HUES48 (cell line): ENCODE measurements around the gene OAS1.

Experiments used
- H3K27ac ChIP-seq: one replicate; pipeline ENCODE4 v1.7.0; 2013; ENCODE audit warnings: low read depth, low read length, inconsistent platforms
- H3K27me3 ChIP-seq: 2 replicates; pipeline ENCODE4 v1.6.1; 2013; ENCODE audit warnings: mild to moderate bottlenecking, low read length; ENCODE audit not compliant: control insufficient read depth, insufficient read depth
- H3K36me3 ChIP-seq: 2 replicates; pipeline ENCODE4 v1.6.1; 2013; ENCODE audit warnings: low read length; ENCODE audit not compliant: control insufficient read depth, insufficient read depth
- H3K4me1 ChIP-seq: 2 replicates; pipeline ENCODE4 v1.6.1; 2013; ENCODE audit warnings: mild to moderate bottlenecking, low read length; ENCODE audit not compliant: control insufficient read depth, insufficient read depth
- H3K4me3 ChIP-seq: 2 replicates; pipeline ENCODE4 v1.5.1; 2013; ENCODE audit warnings: mild to moderate bottlenecking, low read depth, low read length
- H3K9ac ChIP-seq: 2 replicates; pipeline ENCODE4 v1.6.1; 2013; ENCODE audit warnings: mild to moderate bottlenecking, low read depth, low read length, moderate library complexity
- H3K9me3 ChIP-seq: 2 replicates; pipeline ENCODE4 v1.6.1; 2013; ENCODE audit warnings: low read length; ENCODE audit not compliant: control insufficient read depth, insufficient read depth

OAS1 gene

GRCh38 chr12:112906712-112907414 is at the start of gene OAS1:
Gene OAS1, plus strand, starts transcription at chr12:112906962. Its CDS starts 78 bp downstream, at chr12:112907040.
- Histone ChIP-seq H3K27ac (no peak within 1 kb of the TSS), H3K9me3 (no peaks in the 10 kb centered on the region; the same call in 1 of the 2 replicates), H3K27me3 (no peaks in the 10 kb centered on the region), H3K4me3 (no peak within 1 kb of the TSS), H3K9ac (no peak within 1 kb of the TSS), H3K4me1 (no peaks in the 10 kb centered on the region), H3K36me3 (no peaks in the 10 kb centered on the region)

GRCh38 chr12:112859291-112859690 is 47.5 kb upstream of the OAS1 start:
- Histone ChIP-seq H3K27ac (no peak overlapping the region), H3K4me3 (no peak overlapping the region), H3K36me3 (no peaks in the 10 kb centered on the region), H3K4me1 (peaks cover 3% of the 10 kb centered on the region), H3K9me3 (no peaks in the 10 kb centered on the region), H3K27me3 (no peaks in the 10 kb centered on the region), H3K9ac (no peak overlapping the region)

GRCh38 chr12:112860181-112860580 is 46.6 kb upstream of the OAS1 start:
- no peak overlapping the region for H3K4me3 ChIP-seq
- H3K9ac ChIP-seq, result no peak overlapping the region
- H3K27me3 ChIP-seq, result no peaks in the 10 kb centered on the region
- H3K27ac ChIP-seq, result no peak overlapping the region
- no peaks in the 10 kb centered on the region for H3K36me3 ChIP-seq
- peaks cover 2% of the 10 kb centered on the region for H3K4me1 ChIP-seq
- no peaks in the 10 kb centered on the region for H3K9me3 ChIP-seq

DNA sequence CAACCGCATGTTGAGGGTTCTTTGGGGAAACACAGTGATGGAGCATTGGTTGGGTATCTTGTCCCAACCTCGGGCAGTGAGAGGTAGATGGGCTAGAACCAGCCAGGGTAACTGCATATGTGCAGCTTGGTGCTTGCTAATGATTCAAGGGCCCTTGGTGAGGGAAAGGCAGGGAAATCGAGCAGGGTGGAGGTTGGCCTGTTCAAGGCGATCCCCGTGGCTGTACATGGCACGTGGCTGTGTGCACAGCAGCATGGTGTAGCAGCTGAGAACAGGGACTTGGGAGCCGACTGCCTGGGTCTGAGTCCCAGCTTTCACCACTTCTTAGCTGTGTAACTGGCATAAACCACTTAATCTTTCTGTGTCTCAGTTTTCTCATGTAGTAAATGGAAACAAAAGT is 45.5 kb upstream of the OAS1 start:
- no peaks in the 10 kb centered on the region for H3K27me3 ChIP-seq
- H3K27ac ChIP-seq, result no peak overlapping the region
- no peaks in the 10 kb centered on the region for H3K9me3 ChIP-seq
- no peaks in the 10 kb centered on the region; the same call in 1 of the 2 replicates for H3K4me1 ChIP-seq
- no peak overlapping the region for H3K9ac ChIP-seq
- H3K4me3 ChIP-seq, result no peak overlapping the region
- H3K36me3 ChIP-seq, result no peaks in the 10 kb centered on the region

- Histone ChIP-seq H3K9me3 (no peaks in the 10 kb centered on the region), H3K4me1 (no peaks in the 10 kb centered on the region), H3K36me3 (no peaks in the 10 kb centered on the region), H3K4me3 (no peak overlapping the region), H3K27me3 (no peaks in the 10 kb centered on the region), H3K27ac (no peak overlapping the region), H3K9ac (no peak overlapping the region)
Measured at GRCh38 chr12:112862636-112863290, 44.0 kb upstream of the OAS1 start.

- H3K27ac ChIP-seq, result no peak overlapping the region
- H3K9ac ChIP-seq, result no peak overlapping the region
- H3K36me3 ChIP-seq, result no peaks in the 10 kb centered on the region
- no peaks in the 10 kb centered on the region for H3K27me3 ChIP-seq
- no peaks in the 10 kb centered on the region for H3K9me3 ChIP-seq
- H3K4me1 ChIP-seq, result no peaks in the 10 kb centered on the region
- H3K4me3 ChIP-seq, result no peak overlapping the region
Measured at GRCh38 chr12:112868459-112869041, 38.2 kb upstream of the OAS1 start.

GRCh38 chr12:112869091-112869490 is 37.7 kb upstream of the OAS1 start:
- H3K4me3 ChIP-seq, result no peak overlapping the region
- H3K36me3 ChIP-seq, result no peaks in the 10 kb centered on the region
- no peak overlapping the region for H3K9ac ChIP-seq
- no peak overlapping the region for H3K27ac ChIP-seq
- no peaks in the 10 kb centered on the region for H3K4me1 ChIP-seq
- H3K9me3 ChIP-seq, result no peaks in the 10 kb centered on the region
- H3K27me3 ChIP-seq, result no peaks in the 10 kb centered on the region

DNA sequence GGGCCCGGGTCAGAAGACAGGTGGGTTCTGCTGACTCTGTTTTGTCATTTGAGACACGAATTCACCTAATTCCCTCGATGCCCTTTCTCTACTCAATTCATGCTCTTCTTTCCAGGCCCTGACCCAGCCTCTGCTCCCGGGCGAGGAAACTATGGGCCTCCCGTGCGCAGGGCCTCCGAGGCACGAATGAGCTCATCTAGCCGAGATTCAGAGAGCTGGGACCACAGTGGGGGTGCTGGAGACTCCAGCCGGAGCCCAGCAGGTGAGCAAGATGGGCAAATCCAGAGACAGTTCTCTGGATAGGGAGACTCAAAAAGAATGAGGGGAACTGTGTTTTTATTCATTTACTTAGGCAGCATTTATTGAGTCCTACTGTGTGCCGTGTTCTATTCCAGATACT is 37.0 kb upstream of the OAS1 start:
- no peak overlapping the region for H3K9ac ChIP-seq
- no peaks in the 10 kb centered on the region for H3K36me3 ChIP-seq
- H3K9me3 ChIP-seq, result no peaks in the 10 kb centered on the region
- H3K4me3 ChIP-seq, result no peak overlapping the region
- H3K4me1 ChIP-seq, result no peaks in the 10 kb centered on the region
- no peaks in the 10 kb centered on the region for H3K27me3 ChIP-seq
- H3K27ac ChIP-seq, result no peak overlapping the region

DNA sequence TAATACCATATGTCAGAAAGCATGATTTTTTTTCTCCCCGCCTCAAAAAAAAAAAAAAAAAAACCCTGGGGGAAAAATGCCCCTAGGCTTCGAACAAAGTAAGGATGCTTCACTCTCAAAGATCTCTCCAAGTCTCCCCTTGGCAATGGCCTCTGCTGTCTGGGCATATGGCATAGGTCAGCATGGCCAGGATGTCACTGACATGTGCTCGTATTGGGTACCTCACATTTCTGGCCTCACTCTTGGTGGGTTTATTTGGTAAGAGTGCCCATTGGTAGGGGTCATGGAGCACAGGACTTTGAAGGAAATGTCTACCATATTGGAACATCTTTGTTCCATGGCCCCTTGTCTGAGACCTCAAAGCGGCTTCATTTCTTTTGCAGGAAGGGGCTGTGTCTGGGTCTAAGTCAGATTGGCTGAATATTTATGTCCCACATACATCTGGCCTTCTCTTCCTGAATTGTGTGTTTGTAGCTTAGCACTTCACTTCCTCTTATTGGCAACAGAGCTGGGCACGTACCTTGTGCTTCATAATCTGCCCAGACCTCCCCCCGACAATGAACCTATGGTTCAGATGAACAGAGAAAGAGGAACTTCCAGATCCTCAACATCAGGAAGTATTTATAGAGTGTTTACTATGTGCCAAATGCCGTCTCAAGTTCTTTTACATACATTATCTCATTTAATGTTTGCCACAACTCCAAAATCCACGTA is 36.3 kb upstream of the OAS1 start:
- H3K27me3 ChIP-seq, result no peaks in the 10 kb centered on the region
- H3K4me1 ChIP-seq, result no peaks in the 10 kb centered on the region
- H3K9me3 ChIP-seq, result no peaks in the 10 kb centered on the region
- H3K27ac ChIP-seq, result no peak overlapping the region
- H3K4me3 ChIP-seq, result no peak overlapping the region
- no peak overlapping the region for H3K9ac ChIP-seq
- H3K36me3 ChIP-seq, result no peaks in the 10 kb centered on the region

GRCh38 chr12:112875608-112876007 is 31.2 kb upstream of the OAS1 start:
- no peak overlapping the region for H3K4me3 ChIP-seq
- no peaks in the 10 kb centered on the region for H3K4me1 ChIP-seq
- H3K27ac ChIP-seq, result no peak overlapping the region
- no peaks in the 10 kb centered on the region for H3K27me3 ChIP-seq
- H3K9ac ChIP-seq, result no peak overlapping the region
- H3K9me3 ChIP-seq, result no peaks in the 10 kb centered on the region
- no peaks in the 10 kb centered on the region for H3K36me3 ChIP-seq

DNA sequence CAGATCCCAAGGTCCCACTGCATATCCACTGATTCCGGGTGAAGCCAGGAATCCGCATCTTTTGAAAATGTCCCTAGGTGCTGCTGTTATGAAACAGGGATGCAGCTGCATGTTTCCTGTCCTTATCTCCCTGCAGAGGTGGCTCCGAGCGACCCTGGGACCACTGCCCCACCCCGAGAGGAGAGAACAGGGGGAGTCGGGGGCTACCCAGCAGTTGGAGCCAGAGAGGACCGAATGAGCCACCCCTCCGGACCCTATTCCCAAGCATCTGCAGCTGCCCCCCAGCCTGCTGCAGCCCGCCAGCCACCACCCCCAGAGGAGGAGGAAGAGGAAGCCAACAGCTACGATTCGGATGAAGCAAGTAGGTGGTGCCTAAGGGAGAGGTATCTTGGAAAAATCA is 30.3 kb upstream of the OAS1 start:
- H3K4me3 ChIP-seq, result no peak overlapping the region
- no peaks in the 10 kb centered on the region for H3K9me3 ChIP-seq
- H3K27me3 ChIP-seq, result no peaks in the 10 kb centered on the region
- no peak overlapping the region for H3K27ac ChIP-seq
- no peak overlapping the region for H3K9ac ChIP-seq
- no peaks in the 10 kb centered on the region for H3K4me1 ChIP-seq
- H3K36me3 ChIP-seq, result no peaks in the 10 kb centered on the region
